H1 (cell line): ENCODE results near the gene MMP24OS. TPM values are rescaled to one million over a fixed set of nuclear protein-coding genes. Genes with fewer than 3 reads are reported as not detected.

Source experiments
- CBX5 ChIP-seq: fragments of 300-800, 300-1000 bp; sonication (generic); IDR thresholded peaks from 2 replicates; pipeline ENCODE4 v1.7.1; 2016; ENCODE audit warnings: antibody characterized with exemption, low read length, low read depth
- CBX8 ChIP-seq: fragments of 300-800, 300-1000 bp; sonication (generic); IDR thresholded peaks from 2 replicates; pipeline ENCODE4 v1.7.1; 2016; ENCODE audit warnings: low read depth, low read length, borderline replicate concordance
- CHD1 ChIP-seq: IDR thresholded peaks from 2 replicates; pipeline ENCODE4 v1.6.1; 2012; ENCODE audit warnings: low read depth, low read length, improper control_type of control experiment
- NANOG ChIP-seq: IDR thresholded peaks from 2 replicates; pipeline ENCODE4 v1.6.1; 2011; ENCODE audit warnings: low read length, low read depth, mild to moderate bottlenecking, inconsistent platforms; ENCODE audit not compliant: insufficient read depth, poor library complexity, severe bottlenecking
- POLR2A ChIP-seq, 2 experiments: IDR thresholded peaks; 1 replicate in 1 of 2; 2 replicates in 1 of 2; pipeline ENCODE4 v1.6.1; 2011; ENCODE audit warnings: low read depth in 2 of 2, low read length in 2 of 2, mild to moderate bottlenecking in 2 of 2; ENCODE audit errors: control extremely low read depth in 1 of 2
- POLR2AphosphoS5 ChIP-seq: IDR thresholded peaks from 2 replicates; pipeline ENCODE4 v1.6.1; 2011; ENCODE audit warnings: low read depth, low read length
- SRF ChIP-seq: IDR thresholded peaks from 2 replicates; pipeline ENCODE4 v1.6.1; 2011; ENCODE audit warnings: mild to moderate bottlenecking, low read depth, low read length, moderate library complexity
- TAF7 ChIP-seq: optimal IDR thresholded peaks from 2 replicates; pipeline ENCODE3; 2011; ENCODE audit warnings: low read depth, mild to moderate bottlenecking, inconsistent platforms, low read length, moderate library complexity, borderline replicate concordance
- TBP ChIP-seq: IDR thresholded peaks from 2 replicates; pipeline ENCODE4 v1.6.1; 2011; ENCODE audit warnings: low read depth, low read length, improper control_type of control experiment
- USF2 ChIP-seq: IDR thresholded peaks from 2 replicates; pipeline ENCODE4 v1.6.1; 2011; ENCODE audit warnings: low read length, improper control_type of control experiment
- polyA plus RNA-seq, 7 experiments: library from polyadenylated mRNA; depleted of rRNA in 3 of 7; stranded (reverse) in 5 of 7; unstranded in 2 of 7; fragments of >200 nt in 5 of 7; fragments of 200-250 nt in 2 of 7; gene quantifications; 1 replicate in 5 of 7; 2 replicates in 1 of 7; 4 replicates in 1 of 7; pipeline versions ENCODE4 v1.2.1 to v1.2.3, GENCODE V29; 2011 to 2013; ENCODE audit warnings: missing spikeins in 2 of 7, mixed read lengths in 2 of 7
- total RNA-seq: library from RNA; stranded (reverse); fragmentation: NEBNext Ultra II Directional; extraction: Animal tissue kit (Norgen Biotek cat#: 25700); gene quantifications from 2 replicates; pipeline ENCODE4 v1.2.1, GENCODE V29; 2021
- TF ChIP-seq, protein P1 (sequence below): fragments of 300-600 bp; sonication (generic); IDR thresholded peaks from 2 replicates; pipeline ENCODE4 v1.7.1; 2012; ENCODE audit warnings: low read length, moderate library complexity, mild to moderate bottlenecking, inconsistent platforms; ENCODE audit not compliant: insufficient replicate concordance

The MMP24OS gene
- total and polyA plus RNA-seq, 2 of the 8 experiments (the other 6 are each of a cell fraction or from before 2014, with no cell fraction given), result 19.0 to 21.3 TPM

- TF ChIP-seq, protein P1, sequence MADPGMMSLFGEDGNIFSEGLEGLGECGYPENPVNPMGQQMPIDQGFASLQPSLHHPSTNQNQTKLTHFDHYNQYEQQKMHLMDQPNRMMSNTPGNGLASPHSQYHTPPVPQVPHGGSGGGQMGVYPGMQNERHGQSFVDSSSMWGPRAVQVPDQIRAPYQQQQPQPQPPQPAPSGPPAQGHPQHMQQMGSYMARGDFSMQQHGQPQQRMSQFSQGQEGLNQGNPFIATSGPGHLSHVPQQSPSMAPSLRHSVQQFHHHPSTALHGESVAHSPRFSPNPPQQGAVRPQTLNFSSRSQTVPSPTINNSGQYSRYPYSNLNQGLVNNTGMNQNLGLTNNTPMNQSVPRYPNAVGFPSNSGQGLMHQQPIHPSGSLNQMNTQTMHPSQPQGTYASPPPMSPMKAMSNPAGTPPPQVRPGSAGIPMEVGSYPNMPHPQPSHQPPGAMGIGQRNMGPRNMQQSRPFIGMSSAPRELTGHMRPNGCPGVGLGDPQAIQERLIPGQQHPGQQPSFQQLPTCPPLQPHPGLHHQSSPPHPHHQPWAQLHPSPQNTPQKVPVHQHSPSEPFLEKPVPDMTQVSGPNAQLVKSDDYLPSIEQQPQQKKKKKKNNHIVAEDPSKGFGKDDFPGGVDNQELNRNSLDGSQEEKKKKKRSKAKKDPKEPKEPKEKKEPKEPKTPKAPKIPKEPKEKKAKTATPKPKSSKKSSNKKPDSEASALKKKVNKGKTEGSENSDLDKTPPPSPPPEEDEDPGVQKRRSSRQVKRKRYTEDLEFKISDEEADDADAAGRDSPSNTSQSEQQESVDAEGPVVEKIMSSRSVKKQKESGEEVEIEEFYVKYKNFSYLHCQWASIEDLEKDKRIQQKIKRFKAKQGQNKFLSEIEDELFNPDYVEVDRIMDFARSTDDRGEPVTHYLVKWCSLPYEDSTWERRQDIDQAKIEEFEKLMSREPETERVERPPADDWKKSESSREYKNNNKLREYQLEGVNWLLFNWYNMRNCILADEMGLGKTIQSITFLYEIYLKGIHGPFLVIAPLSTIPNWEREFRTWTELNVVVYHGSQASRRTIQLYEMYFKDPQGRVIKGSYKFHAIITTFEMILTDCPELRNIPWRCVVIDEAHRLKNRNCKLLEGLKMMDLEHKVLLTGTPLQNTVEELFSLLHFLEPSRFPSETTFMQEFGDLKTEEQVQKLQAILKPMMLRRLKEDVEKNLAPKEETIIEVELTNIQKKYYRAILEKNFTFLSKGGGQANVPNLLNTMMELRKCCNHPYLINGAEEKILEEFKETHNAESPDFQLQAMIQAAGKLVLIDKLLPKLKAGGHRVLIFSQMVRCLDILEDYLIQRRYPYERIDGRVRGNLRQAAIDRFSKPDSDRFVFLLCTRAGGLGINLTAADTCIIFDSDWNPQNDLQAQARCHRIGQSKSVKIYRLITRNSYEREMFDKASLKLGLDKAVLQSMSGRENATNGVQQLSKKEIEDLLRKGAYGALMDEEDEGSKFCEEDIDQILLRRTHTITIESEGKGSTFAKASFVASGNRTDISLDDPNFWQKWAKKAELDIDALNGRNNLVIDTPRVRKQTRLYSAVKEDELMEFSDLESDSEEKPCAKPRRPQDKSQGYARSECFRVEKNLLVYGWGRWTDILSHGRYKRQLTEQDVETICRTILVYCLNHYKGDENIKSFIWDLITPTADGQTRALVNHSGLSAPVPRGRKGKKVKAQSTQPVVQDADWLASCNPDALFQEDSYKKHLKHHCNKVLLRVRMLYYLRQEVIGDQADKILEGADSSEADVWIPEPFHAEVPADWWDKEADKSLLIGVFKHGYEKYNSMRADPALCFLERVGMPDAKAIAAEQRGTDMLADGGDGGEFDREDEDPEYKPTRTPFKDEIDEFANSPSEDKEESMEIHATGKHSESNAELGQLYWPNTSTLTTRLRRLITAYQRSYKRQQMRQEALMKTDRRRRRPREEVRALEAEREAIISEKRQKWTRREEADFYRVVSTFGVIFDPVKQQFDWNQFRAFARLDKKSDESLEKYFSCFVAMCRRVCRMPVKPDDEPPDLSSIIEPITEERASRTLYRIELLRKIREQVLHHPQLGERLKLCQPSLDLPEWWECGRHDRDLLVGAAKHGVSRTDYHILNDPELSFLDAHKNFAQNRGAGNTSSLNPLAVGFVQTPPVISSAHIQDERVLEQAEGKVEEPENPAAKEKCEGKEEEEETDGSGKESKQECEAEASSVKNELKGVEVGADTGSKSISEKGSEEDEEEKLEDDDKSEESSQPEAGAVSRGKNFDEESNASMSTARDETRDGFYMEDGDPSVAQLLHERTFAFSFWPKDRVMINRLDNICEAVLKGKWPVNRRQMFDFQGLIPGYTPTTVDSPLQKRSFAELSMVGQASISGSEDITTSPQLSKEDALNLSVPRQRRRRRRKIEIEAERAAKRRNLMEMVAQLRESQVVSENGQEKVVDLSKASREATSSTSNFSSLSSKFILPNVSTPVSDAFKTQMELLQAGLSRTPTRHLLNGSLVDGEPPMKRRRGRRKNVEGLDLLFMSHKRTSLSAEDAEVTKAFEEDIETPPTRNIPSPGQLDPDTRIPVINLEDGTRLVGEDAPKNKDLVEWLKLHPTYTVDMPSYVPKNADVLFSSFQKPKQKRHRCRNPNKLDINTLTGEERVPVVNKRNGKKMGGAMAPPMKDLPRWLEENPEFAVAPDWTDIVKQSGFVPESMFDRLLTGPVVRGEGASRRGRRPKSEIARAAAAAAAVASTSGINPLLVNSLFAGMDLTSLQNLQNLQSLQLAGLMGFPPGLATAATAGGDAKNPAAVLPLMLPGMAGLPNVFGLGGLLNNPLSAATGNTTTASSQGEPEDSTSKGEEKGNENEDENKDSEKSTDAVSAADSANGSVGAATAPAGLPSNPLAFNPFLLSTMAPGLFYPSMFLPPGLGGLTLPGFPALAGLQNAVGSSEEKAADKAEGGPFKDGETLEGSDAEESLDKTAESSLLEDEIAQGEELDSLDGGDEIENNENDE, result no peak
- TF ChIP-seq USF2 (no peak), POLR2AphosphoS5 (no peak), NANOG (no peak), CBX8 (no peak), TBP (no peak), CHD1 (no peak), TAF7 (no peak), SRF (no peak), CBX5 (no peak), POLR2A (IDR thresholded peaks at IDR 0.05; ENCODE audit: control extremely low read depth in 1 of 2, low read depth in 2 of 2, low read length in 2 of 2) (no peak)
These were observed 17.8 kb upstream of the MMP24OS start (continued) for GRCh38 chr20:35295674-35296073.
